ENCODE results near the gene ZNF641.

- TF ChIP-seq, protein P1, sequence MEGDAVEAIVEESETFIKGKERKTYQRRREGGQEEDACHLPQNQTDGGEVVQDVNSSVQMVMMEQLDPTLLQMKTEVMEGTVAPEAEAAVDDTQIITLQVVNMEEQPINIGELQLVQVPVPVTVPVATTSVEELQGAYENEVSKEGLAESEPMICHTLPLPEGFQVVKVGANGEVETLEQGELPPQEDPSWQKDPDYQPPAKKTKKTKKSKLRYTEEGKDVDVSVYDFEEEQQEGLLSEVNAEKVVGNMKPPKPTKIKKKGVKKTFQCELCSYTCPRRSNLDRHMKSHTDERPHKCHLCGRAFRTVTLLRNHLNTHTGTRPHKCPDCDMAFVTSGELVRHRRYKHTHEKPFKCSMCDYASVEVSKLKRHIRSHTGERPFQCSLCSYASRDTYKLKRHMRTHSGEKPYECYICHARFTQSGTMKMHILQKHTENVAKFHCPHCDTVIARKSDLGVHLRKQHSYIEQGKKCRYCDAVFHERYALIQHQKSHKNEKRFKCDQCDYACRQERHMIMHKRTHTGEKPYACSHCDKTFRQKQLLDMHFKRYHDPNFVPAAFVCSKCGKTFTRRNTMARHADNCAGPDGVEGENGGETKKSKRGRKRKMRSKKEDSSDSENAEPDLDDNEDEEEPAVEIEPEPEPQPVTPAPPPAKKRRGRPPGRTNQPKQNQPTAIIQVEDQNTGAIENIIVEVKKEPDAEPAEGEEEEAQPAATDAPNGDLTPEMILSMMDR (IDR thresholded peaks at IDR 0.05) = no peak
- TF ChIP-seq EP300 (IDR thresholded peaks at IDR 0.05) = no peak
Observed at GRCh38 chr12:48342980-48343379, 7.7 kb downstream of the ZNF641 start.
